ENCODE results near the gene LRRC38. TPM values are rescaled to one million over a fixed set of nuclear protein-coding genes. Genes with fewer than 3 reads are reported as not detected.

LRRC38 gene
- total RNA-seq, 2 donors from 2014 or later: not detected

DNA sequence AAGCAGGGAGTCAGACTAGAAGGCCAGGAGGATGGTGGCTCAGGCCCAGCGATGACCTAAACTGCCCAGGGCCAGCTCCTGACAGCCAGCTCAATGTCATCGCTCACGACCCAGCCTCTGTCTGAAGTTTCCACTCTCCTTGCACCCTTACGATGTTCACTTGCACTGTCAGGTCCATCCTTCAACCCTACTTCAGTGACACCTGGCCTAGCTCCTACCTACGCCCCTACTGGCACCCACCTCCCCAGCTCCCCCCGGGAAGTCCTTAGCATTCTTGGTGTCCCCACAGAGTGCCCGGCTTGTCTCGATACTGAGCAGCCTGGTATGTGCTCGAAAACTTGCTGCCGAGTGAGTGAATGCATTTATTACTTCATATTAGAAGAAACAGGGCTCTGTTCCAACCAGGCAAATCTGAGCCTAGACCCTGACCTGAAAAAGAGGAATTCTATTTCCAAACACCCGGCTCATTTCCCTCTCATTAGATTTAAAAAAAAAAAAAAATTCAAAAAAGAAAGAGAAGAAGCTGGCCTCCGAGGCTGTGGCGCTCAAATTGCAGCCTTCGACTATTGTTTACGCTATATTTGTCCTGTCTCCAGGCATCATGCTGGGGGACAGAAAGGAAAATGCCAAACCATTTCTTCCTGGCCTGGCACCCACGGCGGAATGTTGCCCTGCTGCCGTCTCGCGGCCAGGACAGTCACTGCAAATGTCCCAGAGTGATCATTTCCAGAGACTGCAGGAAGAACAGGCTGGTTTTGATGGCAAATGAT is 29.8 kb upstream of the LRRC38 start:
- H3K9ac ChIP-seq (ENCODE audit: low read depth in 2 of 2, low read length in 2 of 2): no peak overlapping the region
- intact Hi-C loops (cut with DNase I): no loop called here
- no peak for DNase-seq
- no peaks in the 10 kb centered on the region for H3K9me3 ChIP-seq
- TF ChIP-seq, protein P1, sequence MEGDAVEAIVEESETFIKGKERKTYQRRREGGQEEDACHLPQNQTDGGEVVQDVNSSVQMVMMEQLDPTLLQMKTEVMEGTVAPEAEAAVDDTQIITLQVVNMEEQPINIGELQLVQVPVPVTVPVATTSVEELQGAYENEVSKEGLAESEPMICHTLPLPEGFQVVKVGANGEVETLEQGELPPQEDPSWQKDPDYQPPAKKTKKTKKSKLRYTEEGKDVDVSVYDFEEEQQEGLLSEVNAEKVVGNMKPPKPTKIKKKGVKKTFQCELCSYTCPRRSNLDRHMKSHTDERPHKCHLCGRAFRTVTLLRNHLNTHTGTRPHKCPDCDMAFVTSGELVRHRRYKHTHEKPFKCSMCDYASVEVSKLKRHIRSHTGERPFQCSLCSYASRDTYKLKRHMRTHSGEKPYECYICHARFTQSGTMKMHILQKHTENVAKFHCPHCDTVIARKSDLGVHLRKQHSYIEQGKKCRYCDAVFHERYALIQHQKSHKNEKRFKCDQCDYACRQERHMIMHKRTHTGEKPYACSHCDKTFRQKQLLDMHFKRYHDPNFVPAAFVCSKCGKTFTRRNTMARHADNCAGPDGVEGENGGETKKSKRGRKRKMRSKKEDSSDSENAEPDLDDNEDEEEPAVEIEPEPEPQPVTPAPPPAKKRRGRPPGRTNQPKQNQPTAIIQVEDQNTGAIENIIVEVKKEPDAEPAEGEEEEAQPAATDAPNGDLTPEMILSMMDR (IDR thresholded peaks at IDR 0.05): peak; percentile 21
- no peak overlapping the region for H3K27ac ChIP-seq
- H3K27me3 ChIP-seq: no peaks in the 10 kb centered on the region
- no peaks in the 10 kb centered on the region for H3K4me1 ChIP-seq
- H3K4me3 ChIP-seq: no peak overlapping the region
- no peaks in the 10 kb centered on the region for H3K36me3 ChIP-seq

DNA sequence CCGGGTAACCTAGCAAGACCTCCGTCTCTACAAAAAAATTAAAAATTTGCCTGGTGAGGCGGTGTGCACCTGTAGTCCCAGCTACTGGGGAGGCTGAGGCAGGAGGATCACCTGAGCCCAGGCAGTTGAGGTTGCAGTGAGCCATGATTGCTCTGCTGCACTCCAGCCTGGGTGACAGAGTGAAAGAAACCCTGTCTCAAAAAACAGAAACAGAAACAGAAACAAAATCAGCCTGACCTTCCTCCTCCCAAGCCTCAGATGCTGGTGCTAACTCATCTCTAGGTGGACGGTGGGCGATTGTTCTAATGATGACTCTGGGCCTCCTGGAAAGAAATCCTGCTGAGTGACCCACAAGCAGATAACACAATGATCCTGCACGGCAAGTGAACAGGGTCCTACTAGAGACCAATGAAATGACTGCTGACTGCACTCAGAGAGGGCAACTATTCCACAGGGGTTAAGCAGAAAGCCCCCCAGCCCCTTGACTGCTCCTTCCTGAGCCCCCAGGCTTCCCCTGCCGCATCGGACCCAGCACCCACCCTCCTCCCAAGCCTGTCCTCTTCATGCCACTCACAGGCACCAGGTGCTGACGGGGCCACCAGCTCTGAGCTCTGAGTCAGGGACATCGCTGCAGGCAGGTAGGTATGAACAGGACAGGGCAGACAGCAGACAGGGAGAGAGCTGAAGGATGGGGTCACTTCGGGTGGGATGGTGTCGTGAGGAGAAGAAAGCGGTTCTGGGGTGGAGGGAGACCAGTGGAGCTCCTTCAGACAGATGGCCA is 27.8 kb upstream of the LRRC38 start:
- H3K9me3 ChIP-seq: no peaks in the 10 kb centered on the region
- no peaks in the 10 kb centered on the region for H3K27me3 ChIP-seq
- DNase-seq: no peak
- H3K9ac ChIP-seq (ENCODE audit: low read depth in 2 of 2, low read length in 2 of 2): no peak overlapping the region
- TF ChIP-seq, protein P1 (IDR thresholded peaks at IDR 0.05): no peak
- H3K27ac ChIP-seq: no peak overlapping the region
- H3K4me1 ChIP-seq: no peaks in the 10 kb centered on the region
- no peak overlapping the region for H3K4me3 ChIP-seq
- no peaks in the 10 kb centered on the region for H3K36me3 ChIP-seq
- intact Hi-C loops (cut with DNase I): no loop called here

DNA sequence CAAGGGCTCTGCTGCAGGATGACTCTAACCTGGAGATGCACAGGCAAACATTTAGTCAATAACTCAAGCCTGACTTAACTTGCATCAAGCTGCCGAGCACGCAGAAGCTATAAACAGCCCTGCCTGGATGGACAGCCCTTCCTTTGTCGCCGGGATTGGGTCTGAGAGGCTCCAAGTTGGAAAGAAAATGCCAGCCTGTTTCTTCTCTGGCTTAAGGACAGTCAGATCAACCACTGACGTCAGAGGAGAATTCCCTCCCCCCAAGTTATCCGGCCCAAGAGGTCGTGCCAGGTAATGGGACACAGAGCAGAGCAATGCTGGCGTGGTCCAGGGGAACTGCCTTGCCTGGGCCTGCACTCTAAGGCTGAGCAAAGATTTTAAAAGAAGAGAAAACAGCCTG is 27.1 kb upstream of the LRRC38 start:
- Histone ChIP-seq H3K27me3 (no peaks in the 10 kb centered on the region), H3K4me1 (no peaks in the 10 kb centered on the region), H3K9ac (ENCODE audit: low read depth in 2 of 2, low read length in 2 of 2) (no peak overlapping the region), H3K27ac (no peak overlapping the region), H3K9me3 (no peaks in the 10 kb centered on the region), H3K4me3 (no peak overlapping the region), H3K36me3 (no peaks in the 10 kb centered on the region)
- TF ChIP-seq, protein P1 (IDR thresholded peaks at IDR 0.05): no peak
- intact Hi-C loops (cut with DNase I): no loop called here
- DNase-seq: no peak

DNA sequence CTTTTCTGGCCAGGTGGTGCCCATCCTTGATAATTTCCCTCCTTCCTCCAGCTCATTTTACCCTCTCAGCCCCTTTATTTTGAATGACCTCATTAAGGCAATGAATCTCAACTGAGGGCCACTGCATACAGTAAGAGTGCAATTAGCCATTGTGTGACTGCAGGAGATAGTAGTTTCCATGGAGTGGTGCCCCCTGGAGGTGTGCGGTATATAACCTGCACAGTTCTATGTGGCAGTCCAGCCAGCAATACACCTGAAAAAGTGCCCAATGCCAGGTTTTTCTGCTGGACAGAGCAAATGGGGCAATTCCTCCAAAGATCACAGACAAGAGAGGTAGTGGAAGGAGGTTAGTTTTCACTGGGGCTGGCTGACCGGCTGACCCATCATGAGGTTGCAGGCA is 25.9 kb upstream of the LRRC38 start:
- no peak for DNase-seq
- Histone ChIP-seq H3K9me3 (no peaks in the 10 kb centered on the region), H3K4me3 (no peak overlapping the region), H3K27ac (no peak overlapping the region), H3K4me1 (no peaks in the 10 kb centered on the region), H3K9ac (ENCODE audit: low read depth in 2 of 2, low read length in 2 of 2) (no peak overlapping the region), H3K27me3 (no peaks in the 10 kb centered on the region), H3K36me3 (no peaks in the 10 kb centered on the region)
- TF ChIP-seq, protein P1 (IDR thresholded peaks at IDR 0.05): no peak
- intact Hi-C loops (cut with DNase I): no loop called here

DNA sequence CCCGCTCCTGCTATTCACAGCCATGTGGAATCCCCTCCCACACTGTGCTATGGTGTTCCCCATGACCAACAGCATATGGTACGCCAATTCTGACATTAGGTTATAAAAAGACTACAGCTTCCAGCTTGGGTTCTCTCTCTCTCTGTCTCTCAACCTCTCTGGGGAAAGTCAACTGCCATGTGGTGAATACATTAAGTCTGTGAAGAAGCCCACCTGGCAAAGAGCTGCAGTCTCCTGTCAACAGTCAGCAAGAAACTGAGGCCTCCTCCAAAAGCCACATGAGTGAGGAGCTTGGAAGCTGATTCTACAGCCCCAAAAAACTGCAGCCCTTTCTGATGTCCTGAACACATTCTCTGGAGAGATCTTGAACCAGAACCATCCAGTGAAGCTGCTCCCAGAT is 25.0 kb upstream of the LRRC38 start:
- H3K36me3 ChIP-seq: no peaks in the 10 kb centered on the region
- no peak for DNase-seq
- no peaks in the 10 kb centered on the region for H3K9me3 ChIP-seq
- TF ChIP-seq, protein P1 (IDR thresholded peaks at IDR 0.05): no peak
- H3K9ac ChIP-seq (ENCODE audit: low read depth in 2 of 2, low read length in 2 of 2): no peak overlapping the region
- H3K27ac ChIP-seq: no peak overlapping the region
- no peaks in the 10 kb centered on the region for H3K27me3 ChIP-seq
- intact Hi-C loops (cut with DNase I): no loop called here
- H3K4me1 ChIP-seq: no peaks in the 10 kb centered on the region
- H3K4me3 ChIP-seq: no peak overlapping the region

Data from colonic mucosa (tissue), 4 donors.